BLaER1 treated with 17β-estradiol and CSF1 and Interleukin-3, amounts not matched to agents 10 nM and 100 nM (cell line): ENCODE data around the gene STOX2.
"Not testable (repeated sequence)": the region's sequence is repeated elsewhere in the genome, so short reads cannot be mapped to it uniquely, and the experiment has no call there.

Experiments used
- H3K27ac ChIP-seq, 11 experiments: shearing (Covaris generic); formaldehyde crosslinking; 2 replicates each; pipeline ENCODE4 v1.8.1; 2022
- H3K27me3 ChIP-seq, 11 experiments: shearing (Covaris generic); formaldehyde crosslinking; 2 replicates each; pipeline ENCODE4 v1.8.1; 2022
- H3K36me3 ChIP-seq, 11 experiments: shearing (Covaris generic); formaldehyde crosslinking; 2 replicates each; pipeline ENCODE4 v1.8.1; 2022
- H3K4me1 ChIP-seq, 10 experiments: shearing (Covaris generic); formaldehyde crosslinking; 2 replicates each; pipeline ENCODE4 v1.8.1; 2022
- H3K4me2 ChIP-seq, 11 experiments: shearing (Covaris generic); formaldehyde crosslinking; 2 replicates each; pipeline ENCODE4 v1.8.1; 2022
- H3K4me3 ChIP-seq, 10 experiments: shearing (Covaris generic); formaldehyde crosslinking; 2 replicates each; pipeline ENCODE4 v1.8.1; 2022
- H3K9ac ChIP-seq, 11 experiments: shearing (Covaris generic); formaldehyde crosslinking; 2 replicates each; pipeline ENCODE4 v1.8.1; 2022
- H3K9me3 ChIP-seq, 11 experiments: shearing (Covaris generic); formaldehyde crosslinking; replicated peaks in 1 of 11; 2 replicates each; pipeline ENCODE4 v1.8.1; 2022
- H4K20me1 ChIP-seq, 11 experiments: shearing (Covaris generic); formaldehyde crosslinking; 2 replicates each; pipeline ENCODE4 v1.8.1; 2022
- Cebpa-rat ChIP-seq, 11 experiments: shearing (Covaris generic); IDR thresholded peaks; 2 replicates each; pipeline ENCODE4 v1.8.1; 2022

Gene STOX2

DNA sequence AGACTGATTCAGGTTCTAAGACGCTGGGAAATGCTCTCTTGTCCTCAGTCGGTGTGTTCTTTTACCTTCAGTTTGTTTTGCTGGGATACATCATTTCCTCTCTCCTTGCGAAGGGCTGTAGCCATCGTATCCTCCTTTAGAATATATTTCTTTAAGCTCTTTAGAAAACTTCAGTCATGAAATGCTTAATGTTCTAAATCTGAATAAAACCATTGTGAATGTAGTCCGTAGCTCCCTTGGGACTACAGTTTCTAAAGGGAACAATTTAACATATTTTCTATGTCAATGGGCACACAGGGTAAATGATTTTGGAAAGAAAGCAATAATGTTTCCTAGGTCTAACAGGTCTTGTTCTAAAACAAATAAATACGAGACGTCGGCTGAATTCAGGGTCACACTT, 40.6 kb downstream of the STOX2 start:
- Histone ChIP-seq H3K4me2 (peak overlapping the region in 7 of 11 experiments; percentile 2 to 44 (median 23); a peak in 10 of 22 replicates), H4K20me1 (no peaks in the 10 kb centered on the region), H3K9ac (no peak overlapping the region), H3K4me3 (no peak overlapping the region), H3K27ac (no peak overlapping the region), H3K9me3 (no peaks in the 10 kb centered on the region), H3K27me3 (no peaks in the 10 kb centered on the region), H3K4me1 (peaks cover 0 to 20% (median 13%) of the 10 kb centered on the region in 10 experiments; a peak in 13 of 20 replicates), H3K36me3 (no peaks in the 10 kb centered on the region)
- TF ChIP-seq Cebpa-rat (IDR thresholded peaks at IDR 0.05) = no peak

DNA sequence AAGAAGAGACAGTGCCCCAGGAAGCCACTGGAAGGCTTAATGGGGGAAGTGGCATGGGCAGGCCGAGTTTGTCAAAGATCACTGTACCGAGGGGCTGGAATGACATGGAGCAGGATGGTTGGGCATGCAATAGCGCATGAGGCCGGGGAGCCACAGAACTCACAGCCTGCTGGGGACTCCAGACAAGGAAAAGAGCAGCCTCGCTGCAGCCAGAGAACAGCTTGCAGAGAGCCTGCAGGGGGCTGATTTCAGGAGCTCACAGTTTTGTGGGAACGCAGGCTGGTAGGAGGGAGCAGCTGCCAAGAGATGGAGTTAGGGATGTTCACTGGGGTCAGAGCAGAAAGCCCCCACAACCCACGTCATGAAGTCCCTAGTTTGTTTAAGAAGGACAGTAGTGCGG, 45.4 kb downstream of the STOX2 start:
- Histone ChIP-seq H3K4me3 (no peak overlapping the region), H4K20me1 (no peaks in the 10 kb centered on the region), H3K4me1 (peaks cover 0 to 15% (median 10%) of the 10 kb centered on the region in 10 experiments; a peak in 13 of 20 replicates), H3K4me2 (no peak overlapping the region), H3K36me3 (no peaks in the 10 kb centered on the region), H3K27me3 (no peaks in the 10 kb centered on the region), H3K9ac (no peak overlapping the region), H3K9me3 (no peaks in the 10 kb centered on the region), H3K27ac (no peak overlapping the region)
- TF ChIP-seq Cebpa-rat (IDR thresholded peaks at IDR 0.05) = no peak

DNA sequence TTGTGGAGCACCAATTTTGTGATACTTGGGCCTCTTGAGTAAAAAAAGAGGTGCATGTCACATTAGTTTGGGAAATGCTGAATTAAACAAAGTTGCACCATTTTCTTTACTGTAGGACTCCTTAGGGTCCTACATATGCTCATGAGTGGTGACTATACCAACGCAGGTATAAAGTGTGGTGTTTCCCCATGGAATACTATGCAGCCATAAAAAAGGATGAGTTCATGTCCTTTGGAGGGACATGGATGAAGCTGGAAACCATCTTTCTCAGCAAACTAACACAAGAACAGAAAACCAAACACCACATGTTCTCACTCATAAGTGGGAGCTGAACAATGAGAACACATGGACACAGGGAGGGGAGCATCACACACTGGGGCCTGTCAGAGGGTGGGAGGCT, 47.5 kb downstream of the STOX2 start:
- H3K27ac ChIP-seq, H3K27me3 ChIP-seq, H3K36me3 ChIP-seq, H3K9me3 ChIP-seq, H4K20me1 ChIP-seq, H3K4me2 ChIP-seq, H3K9ac ChIP-seq, H3K4me3 ChIP-seq, H3K4me1 ChIP-seq: not testable (repeated sequence)

DNA sequence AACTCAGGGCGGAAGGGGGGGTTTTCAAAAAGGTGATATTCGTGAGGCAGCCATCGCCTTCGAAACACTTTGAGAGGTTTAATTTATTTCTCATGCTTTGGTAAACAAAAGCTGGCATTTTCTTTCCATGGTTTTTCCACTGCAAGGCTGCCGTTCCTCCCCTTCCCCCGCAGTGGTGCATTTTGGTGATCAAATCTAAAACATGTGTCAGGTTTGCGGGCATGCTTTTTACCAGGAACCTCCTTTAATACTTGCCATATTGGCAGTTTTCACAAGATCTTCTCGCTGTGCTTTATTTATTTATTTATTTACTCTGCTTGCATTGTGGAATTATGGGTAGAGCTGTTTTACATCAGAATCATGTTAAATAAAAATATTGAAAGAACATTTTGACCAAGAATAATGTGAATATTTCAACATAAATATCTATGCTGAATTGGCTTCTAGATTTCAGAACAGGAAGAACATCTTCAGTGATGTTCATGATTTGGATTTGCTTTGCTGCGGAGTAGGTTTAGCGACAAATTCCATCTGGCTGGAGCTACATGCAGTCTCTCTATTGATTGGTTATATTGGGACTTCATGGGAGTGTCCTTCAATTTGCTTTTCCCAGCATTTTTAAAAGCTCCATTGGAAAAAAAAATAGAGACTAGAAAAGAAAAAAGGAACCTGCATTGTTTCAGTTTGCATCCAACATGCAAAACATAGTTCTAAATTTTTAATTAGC, 54.4 kb downstream of the STOX2 start:
- Histone ChIP-seq H3K27me3 (no peaks in the 10 kb centered on the region), H3K4me3 (no peak overlapping the region), H4K20me1 (no peaks in the 10 kb centered on the region), H3K4me1 (peaks cover 0 to 9% (median 0%) of the 10 kb centered on the region in 10 experiments; a peak in 8 of 20 replicates), H3K36me3 (no peaks in the 10 kb centered on the region), H3K9me3 (no peaks in the 10 kb centered on the region), H3K27ac (no peak overlapping the region), H3K9ac (no peak overlapping the region), H3K4me2 (no peak overlapping the region)
- TF ChIP-seq Cebpa-rat (IDR thresholded peaks at IDR 0.05) = no peak

DNA sequence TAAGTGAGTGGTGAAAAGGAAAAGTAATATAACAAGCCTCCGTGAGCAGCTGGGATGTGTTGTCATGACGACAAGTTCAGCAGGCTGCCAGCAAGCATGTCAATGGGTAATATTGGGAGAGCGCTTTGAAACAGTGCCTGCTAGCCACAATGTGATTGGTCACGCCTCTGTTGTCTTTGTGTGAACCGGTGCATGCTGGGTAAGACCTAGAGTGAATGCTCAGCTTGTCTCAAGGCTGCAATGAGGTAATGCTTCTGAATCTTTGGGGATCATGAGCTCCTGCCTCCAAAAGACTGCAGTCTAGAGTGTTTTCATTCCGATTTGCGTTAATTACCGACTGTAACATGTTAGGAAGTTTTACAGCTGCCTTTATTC, 54.9 kb downstream of the STOX2 start:
- H3K27me3 ChIP-seq = no peaks in the 10 kb centered on the region
- no peaks in the 10 kb centered on the region for H3K9me3 ChIP-seq
- peaks cover 0 to 9% (median 0%) of the 10 kb centered on the region in 10 experiments; a peak in 8 of 20 replicates for H3K4me1 ChIP-seq
- no peaks in the 10 kb centered on the region for H3K36me3 ChIP-seq
- no peak overlapping the region for H3K4me3 ChIP-seq
- H3K4me2 ChIP-seq = no peak overlapping the region
- no peak overlapping the region for H3K27ac ChIP-seq
- TF ChIP-seq Cebpa-rat (IDR thresholded peaks at IDR 0.05) = no peak
- no peak overlapping the region for H3K9ac ChIP-seq
- H4K20me1 ChIP-seq = no peaks in the 10 kb centered on the region

DNA sequence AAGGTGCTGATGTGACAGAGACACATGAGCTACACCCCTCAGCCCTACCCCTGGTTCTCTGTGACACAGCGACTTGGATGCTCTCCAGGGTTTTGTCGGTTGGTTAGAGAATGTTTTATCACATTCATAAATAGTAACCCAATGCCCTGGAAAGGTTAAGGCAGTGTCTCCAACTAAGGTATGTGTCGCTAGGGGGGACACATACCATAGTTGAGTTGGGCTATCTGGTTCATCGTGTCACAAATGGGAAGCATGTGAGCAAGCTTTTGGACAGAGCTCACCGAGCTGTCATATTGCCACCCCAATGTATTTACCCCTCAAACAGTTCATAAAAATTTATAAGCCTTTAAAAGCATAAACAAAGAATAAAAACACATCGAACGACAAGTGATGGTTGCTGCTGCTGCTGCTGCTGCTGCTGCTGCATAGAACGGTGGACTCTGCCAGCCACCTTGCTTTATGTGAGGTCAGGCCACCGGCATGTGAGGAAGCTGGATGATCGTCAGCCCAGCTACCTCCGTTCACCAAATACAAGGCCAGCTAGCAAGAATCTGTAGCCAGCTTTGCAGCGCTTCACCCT, 55.9 kb downstream of the STOX2 start:
- Histone ChIP-seq H3K27me3 (no peaks in the 10 kb centered on the region), H3K9me3 (no peaks in the 10 kb centered on the region), H3K4me3 (no peak overlapping the region), H3K27ac (no peak overlapping the region), H4K20me1 (no peaks in the 10 kb centered on the region), H3K4me2 (no peak overlapping the region), H3K36me3 (no peaks in the 10 kb centered on the region), H3K9ac (no peak overlapping the region), H3K4me1 (peaks cover 0 to 9% (median 0%) of the 10 kb centered on the region in 10 experiments; a peak in 8 of 20 replicates)
- TF ChIP-seq Cebpa-rat (IDR thresholded peaks at IDR 0.05) = no peak

DNA sequence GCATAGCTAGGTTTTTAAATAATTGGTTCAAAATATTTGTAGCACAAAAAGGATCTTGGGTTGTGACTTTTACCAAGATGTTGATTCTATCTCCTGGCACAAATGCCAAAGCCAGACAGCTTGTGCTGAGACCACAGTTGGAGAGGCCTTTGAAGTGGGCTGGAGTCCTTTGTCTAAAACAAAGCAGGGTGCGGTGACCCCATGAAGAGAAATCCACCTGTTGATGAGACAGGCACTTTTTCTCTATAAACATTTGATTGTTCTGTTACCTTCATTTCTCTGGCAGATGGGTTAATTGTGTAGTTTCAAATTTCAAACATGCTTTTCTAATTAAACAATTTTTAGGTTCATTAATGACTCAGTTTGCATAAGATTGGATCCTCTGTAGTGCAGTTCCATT, 56.7 kb downstream of the STOX2 start:
- H3K9ac ChIP-seq = no peak overlapping the region
- H3K36me3 ChIP-seq = no peaks in the 10 kb centered on the region
- no peak overlapping the region for H3K27ac ChIP-seq
- no peaks in the 10 kb centered on the region for H3K27me3 ChIP-seq
- H3K4me2 ChIP-seq = no peak overlapping the region
- no peak overlapping the region for H3K4me3 ChIP-seq
- peaks cover 0 to 9% (median 0%) of the 10 kb centered on the region in 10 experiments; a peak in 8 of 20 replicates for H3K4me1 ChIP-seq
- H4K20me1 ChIP-seq = no peaks in the 10 kb centered on the region
- no peak for TF ChIP-seq Cebpa-rat (IDR thresholded peaks at IDR 0.05)
- H3K9me3 ChIP-seq = no peaks in the 10 kb centered on the region

DNA sequence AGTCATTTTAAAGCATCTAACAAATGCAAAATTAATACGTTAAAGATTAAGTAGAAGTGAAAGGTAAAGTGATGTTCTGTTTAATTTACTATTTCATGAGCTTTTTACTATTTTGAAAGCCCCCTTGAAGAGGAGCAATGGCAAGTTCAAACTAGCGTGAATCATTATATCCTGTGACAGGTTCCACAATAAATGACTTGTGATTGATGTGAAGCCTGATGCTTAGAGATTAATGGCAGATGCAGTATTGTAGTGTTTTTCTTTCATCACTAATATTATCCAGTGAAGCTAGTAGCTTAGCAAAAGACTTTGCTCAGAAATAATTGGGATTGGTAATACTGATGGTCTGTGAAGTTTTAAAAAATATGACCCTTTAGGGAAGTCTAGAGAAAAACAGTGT, 57.3 kb downstream of the STOX2 start:
- peaks cover 0 to 5% (median 0%) of the 10 kb centered on the region in 10 experiments; a peak in 8 of 20 replicates for H3K4me1 ChIP-seq
- H3K9ac ChIP-seq = no peak overlapping the region
- no peaks in the 10 kb centered on the region for H4K20me1 ChIP-seq
- H3K36me3 ChIP-seq = no peaks in the 10 kb centered on the region
- no peak for TF ChIP-seq Cebpa-rat (IDR thresholded peaks at IDR 0.05)
- no peak overlapping the region for H3K27ac ChIP-seq
- no peak overlapping the region for H3K4me3 ChIP-seq
- H3K4me2 ChIP-seq = no peak overlapping the region
- no peaks in the 10 kb centered on the region for H3K9me3 ChIP-seq
- no peaks in the 10 kb centered on the region for H3K27me3 ChIP-seq

DNA sequence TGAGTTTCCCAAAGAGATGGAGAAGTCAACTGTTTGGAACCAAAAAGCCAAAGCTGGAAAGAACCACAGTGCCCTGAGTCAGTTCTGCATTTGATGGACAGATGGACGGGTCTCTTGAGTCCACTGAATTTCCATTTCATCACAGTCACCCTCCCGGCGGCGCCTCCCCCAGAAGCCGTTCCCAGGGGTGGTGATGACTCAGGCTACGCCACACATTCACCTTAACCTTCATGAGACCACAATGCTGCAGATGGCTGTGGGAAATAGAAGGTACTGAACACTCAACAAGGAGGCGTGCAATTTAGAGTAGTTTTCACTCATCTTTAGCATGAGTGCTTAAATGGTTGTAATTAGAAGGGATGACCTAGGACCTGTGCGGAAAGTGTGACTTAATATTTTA, 61.3 kb downstream of the STOX2 start:
- H3K27ac ChIP-seq = no peak overlapping the region
- H3K4me2 ChIP-seq = no peak overlapping the region
- no peak for TF ChIP-seq Cebpa-rat (IDR thresholded peaks at IDR 0.05)
- H3K9ac ChIP-seq = no peak overlapping the region
- no peak overlapping the region for H3K4me3 ChIP-seq
- H3K36me3 ChIP-seq = no peaks in the 10 kb centered on the region
- H3K27me3 ChIP-seq = no peaks in the 10 kb centered on the region
- no peaks in the 10 kb centered on the region for H3K4me1 ChIP-seq
- H4K20me1 ChIP-seq = no peaks in the 10 kb centered on the region
- no peaks in the 10 kb centered on the region for H3K9me3 ChIP-seq

DNA sequence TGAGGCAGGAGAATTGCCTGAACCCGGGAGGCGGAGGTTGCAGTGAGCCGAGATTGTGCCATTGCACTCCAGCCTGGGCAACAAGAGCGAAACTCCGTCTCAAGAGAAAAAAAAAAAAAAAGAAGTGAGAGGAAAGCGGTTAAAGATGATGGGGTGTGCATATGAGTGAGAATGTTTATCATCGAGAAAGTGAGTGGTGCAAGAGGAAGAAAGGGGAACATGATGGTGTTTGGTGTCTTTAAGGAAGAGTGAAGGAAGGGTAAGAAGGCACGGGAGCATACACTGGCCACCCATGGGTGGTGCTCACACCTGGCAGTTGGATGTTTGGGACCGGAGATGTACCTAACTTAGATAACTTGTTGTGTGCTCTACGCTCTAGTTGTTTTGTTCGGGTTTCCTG, 62.2 kb downstream of the STOX2 start:
- Histone ChIP-seq H3K36me3 (no peaks in the 10 kb centered on the region), H3K9ac (no peak overlapping the region), H3K27ac (no peak overlapping the region), H3K4me2 (no peak overlapping the region), H4K20me1 (no peaks in the 10 kb centered on the region), H3K27me3 (no peaks in the 10 kb centered on the region), H3K4me1 (no peaks in the 10 kb centered on the region), H3K9me3 (peaks cover 0 to 7% (median 4%) of the 10 kb centered on the region in 11 experiments; a peak in 5 of 22 replicates), H3K4me3 (no peak overlapping the region)
- no peak for TF ChIP-seq Cebpa-rat (IDR thresholded peaks at IDR 0.05)
